ENCODE measurements around the gene CCDC93.
"Not testable (repeated sequence)": the region's sequence is repeated elsewhere in the genome, so short reads cannot be mapped to it uniquely, and the experiment has no call there.

Gene CCDC93

GRCh38 chr2:118047380-118047826 lies 33.5 kb upstream of the CCDC93 start:
- in situ Hi-C loops (cut with HindIII; ENCODE audit: low sequenced_read_pairs) = loop anchor here (25.0 kb wide), 1 partner anchor 815 kb away; no protein-coding TSS in a partner anchor

- in situ Hi-C loops (cut with HindIII; ENCODE audit: low sequenced_read_pairs) = loop anchor here (25.0 kb wide), 1 partner anchor 816 kb away; no protein-coding TSS in a partner anchor
These were observed 32.9 kb upstream of the CCDC93 start for GRCh38 chr2:118046634-118047210.

- in situ Hi-C loops (cut with HindIII; ENCODE audit: low sequenced_read_pairs) = loop anchor here (25.0 kb wide), 1 partner anchor 817 kb away; no protein-coding TSS in a partner anchor
These were observed 31.4 kb upstream of the CCDC93 start for GRCh38 chr2:118045286-118045685.

GRCh38 chr2:118044854-118045253 lies 31.0 kb upstream of the CCDC93 start:
- in situ Hi-C loops (cut with HindIII; ENCODE audit: low sequenced_read_pairs) = loop anchor here (25.0 kb wide), 1 partner anchor 817 kb away; no protein-coding TSS in a partner anchor

GRCh38 chr2:118044103-118044716 lies 30.3 kb upstream of the CCDC93 start:
- in situ Hi-C loops (cut with HindIII; ENCODE audit: low sequenced_read_pairs) = loop anchor here (25.0 kb wide), 1 partner anchor 818 kb away; no protein-coding TSS in a partner anchor

- in situ Hi-C loops (cut with HindIII; ENCODE audit: low sequenced_read_pairs) = loop anchor here (25.0 kb wide), 1 partner anchor 821 kb away; no protein-coding TSS in a partner anchor
These were observed 27.0 kb upstream of the CCDC93 start for GRCh38 chr2:118040891-118041290.

GRCh38 chr2:118032169-118033013 lies 18.5 kb upstream of the CCDC93 start:
- in situ Hi-C loops (cut with HindIII; ENCODE audit: low sequenced_read_pairs) = loop anchor here (25.0 kb wide), 1 partner anchor 830 kb away; no protein-coding TSS in a partner anchor

- in situ Hi-C loops (cut with HindIII; ENCODE audit: low sequenced_read_pairs) = loop anchor here (25.0 kb wide), 1 partner anchor 831 kb away; no protein-coding TSS in a partner anchor
These were observed 17.7 kb upstream of the CCDC93 start for GRCh38 chr2:118031566-118031965.

GRCh38 chr2:118029025-118029424 lies 15.2 kb upstream of the CCDC93 start:
- in situ Hi-C loops (cut with HindIII; ENCODE audit: low sequenced_read_pairs) = loop anchor here (25.0 kb wide), 1 partner anchor 833 kb away; no protein-coding TSS in a partner anchor

GRCh38 chr2:118021356-118021755 lies 7.5 kb upstream of the CCDC93 start:
- in situ Hi-C loops (cut with HindIII; ENCODE audit: low sequenced_read_pairs) = no loop called here

GRCh38 chr2:118019821-118020220 lies 6.0 kb upstream of the CCDC93 start:
- in situ Hi-C loops (cut with HindIII; ENCODE audit: low sequenced_read_pairs) = no loop called here

GRCh38 chr2:118016911-118017310 lies 3.0 kb upstream of the CCDC93 start:
- in situ Hi-C loops (cut with HindIII; ENCODE audit: low sequenced_read_pairs) = no loop called here

- in situ Hi-C loops (cut with HindIII; ENCODE audit: low sequenced_read_pairs) = not testable (repeated sequence)
These were observed 1.9 kb upstream of the CCDC93 start for GRCh38 chr2:118015761-118016160.

GRCh38 chr2:118014492-118014824 lies 588 bp upstream of the CCDC93 start:
- in situ Hi-C loops (cut with HindIII; ENCODE audit: low sequenced_read_pairs) = no loop called here

GRCh38 chr2:118013221-118013723 lies 598 bp downstream of the CCDC93 start:
- in situ Hi-C loops (cut with HindIII; ENCODE audit: low sequenced_read_pairs) = no loop called here

GRCh38 chr2:118012778-118013177 lies 1.1 kb downstream of the CCDC93 start:
- in situ Hi-C loops (cut with HindIII; ENCODE audit: low sequenced_read_pairs) = no loop called here

GRCh38 chr2:118010473-118010872 lies 3.4 kb downstream of the CCDC93 start:
- in situ Hi-C loops (cut with HindIII; ENCODE audit: low sequenced_read_pairs) = no loop called here

- in situ Hi-C loops (cut with HindIII; ENCODE audit: low sequenced_read_pairs) = no loop called here
These were observed 7.0 kb downstream of the CCDC93 start for GRCh38 chr2:118006861-118007260.

GRCh38 chr2:118006326-118006725 lies 7.5 kb downstream of the CCDC93 start:
- in situ Hi-C loops (cut with HindIII; ENCODE audit: low sequenced_read_pairs) = no loop called here

GRCh38 chr2:118003396-118003824 lies 10.5 kb downstream of the CCDC93 start:
- in situ Hi-C loops (cut with HindIII; ENCODE audit: low sequenced_read_pairs) = no loop called here

- in situ Hi-C loops (cut with HindIII; ENCODE audit: low sequenced_read_pairs) = no loop called here
These were observed 13.8 kb downstream of the CCDC93 start for GRCh38 chr2:118000041-118000440.
